HepG2 (cell line): ENCODE results near the gene AEBP1. TPM values are rescaled to one million over a fixed set of nuclear protein-coding genes. Genes with fewer than 3 reads are reported as not detected.
A peak's percentile ranks its signal among the peaks of the same experiment; 100 is the strongest.

Experiments
- AGO1 ChIP-seq: fragments of 200-400 bp; formaldehyde crosslinking; IDR thresholded peaks from 2 replicates; pipeline ENCODE4 v1.6.1; 2017; ENCODE audit warnings: mild to moderate bottlenecking, low read depth, low read length, moderate library complexity; ENCODE audit not compliant: poor library complexity, severe bottlenecking
- ATF1 ChIP-seq: IDR thresholded peaks from 2 replicates; pipeline ENCODE4 v1.6.1; 2016; ENCODE audit warnings: mild to moderate bottlenecking, control low read depth
- CEBPZ ChIP-seq: IDR thresholded peaks from 2 replicates; pipeline ENCODE4 v1.6.1; 2012; ENCODE audit warnings: low read length, improper control_type of control experiment
- CENPBD1 ChIP-seq: sonication (generic); formaldehyde crosslinking; IDR thresholded peaks from 2 replicates; pipeline ENCODE4 v1.8.0; 2022; ENCODE audit warnings: missing genetic modification reagents, low read depth, mild to moderate bottlenecking, borderline replicate concordance
- ESRRA ChIP-seq: sonication (generic); formaldehyde crosslinking; IDR thresholded peaks from 2 replicates; pipeline ENCODE4 v1.5.1; 2020; ENCODE audit warnings: mild to moderate bottlenecking, low read depth, missing genetic modification reagents
- FOSL1 ChIP-seq: sonication (generic); formaldehyde crosslinking; IDR thresholded peaks from 2 replicates; pipeline ENCODE4 v1.9.0; 2021; ENCODE audit warnings: missing genetic modification reagents, borderline replicate concordance
- HDAC2 ChIP-seq: sonication (generic); formaldehyde crosslinking; IDR thresholded peaks from 2 replicates; pipeline ENCODE4 v1.4.0; 2020; ENCODE audit warnings: missing genetic modification reagents
- KAT2B ChIP-seq: fragments of 150-350 bp; IDR thresholded peaks from 2 replicates; pipeline ENCODE4 v1.6.1; 2014; ENCODE audit warnings: low read depth, low read length, borderline replicate concordance
- NFYB ChIP-seq: sonication (generic); formaldehyde crosslinking; IDR thresholded peaks from 2 replicates; pipeline ENCODE4 v1.4.0; 2020; ENCODE audit warnings: missing genetic modification reagents
- NRL ChIP-seq: sonication (generic); formaldehyde crosslinking; IDR thresholded peaks from 2 replicates; pipeline ENCODE4 v1.5.0; 2020; ENCODE audit warnings: missing genetic modification reagents, mild to moderate bottlenecking, moderate library complexity, borderline replicate concordance
- POLR2AphosphoS5 ChIP-seq: IDR thresholded peaks from 2 replicates; pipeline ENCODE4 v1.6.1; 2012; ENCODE audit warnings: low read depth, low read length
- SP4 ChIP-seq: sonication (generic); formaldehyde crosslinking; IDR thresholded peaks from 2 replicates; pipeline ENCODE4 v1.8.1; 2023; ENCODE audit warnings: mild to moderate bottlenecking, missing genetic modification reagents
- TBL1XR1 ChIP-seq: fragments of 150-350 bp; IDR thresholded peaks from 2 replicates; pipeline ENCODE4 v1.6.1; 2014; ENCODE audit warnings: borderline replicate concordance, low read length; ENCODE audit not compliant: partially characterized antibody
- ZFYVE20 ChIP-seq: sonication (generic); formaldehyde crosslinking; IDR thresholded peaks from 2 replicates; pipeline ENCODE4 v1.8.0; 2023; ENCODE audit warnings: low read depth, mild to moderate bottlenecking, moderate library complexity, missing genetic modification reagents, borderline replicate concordance
- ZNF205 ChIP-seq: IDR thresholded peaks from 2 replicates; pipeline ENCODE4 v1.6.1; 2018; ENCODE audit warnings: missing biosample characterization, missing genetic modification reagents
- ZNF230 ChIP-seq: sonication (generic); formaldehyde crosslinking; IDR thresholded peaks from 2 replicates; pipeline ENCODE4 v1.4.0; 2020; ENCODE audit warnings: mild to moderate bottlenecking, missing genetic modification reagents
- ZNF713 ChIP-seq: sonication (generic); formaldehyde crosslinking; IDR thresholded peaks from 2 replicates; pipeline ENCODE4 v1.4.0; 2020; ENCODE audit warnings: mild to moderate bottlenecking, missing genetic modification reagents
- ZSCAN22 ChIP-seq: sonication (generic); formaldehyde crosslinking; IDR thresholded peaks from 2 replicates; pipeline ENCODE4 v1.4.0; 2020; ENCODE audit warnings: mild to moderate bottlenecking, missing genetic modification reagents
- polyA plus RNA-seq, 8 experiments: library from polyadenylated mRNA; depleted of rRNA in 3 of 8; stranded (reverse) in 7 of 8; unstranded in 1 of 8; fragments of >200 nt; fragmentation: Illumina TruSeq in 4 of 8; extraction: Trizol in 4 of 8; gene quantifications; 2 replicates each; pipeline versions ENCODE4 v1.2.1 to v1.2.3, GENCODE V29; 2011 to 2016; ENCODE audit warnings: low read depth in 4 of 8, missing spikeins in 1 of 8, mixed read lengths in 1 of 8; ENCODE audit not compliant: insufficient read depth in 1 of 8
- total RNA-seq, 5 experiments: library from RNA; depleted of rRNA; stranded (reverse); fragments of >200 nt; fragmentation: Illumina TruSeq; extraction: Trizol; gene quantifications; 2 replicates each; pipeline ENCODE4 v1.2.3, GENCODE V29; 2016; ENCODE audit warnings: low read depth in 1 of 5
- TF ChIP-seq, protein P1 (sequence below): sonication (generic); formaldehyde crosslinking; IDR thresholded peaks from 2 replicates; pipeline ENCODE4 v1.5.1; 2020; ENCODE audit warnings: missing genetic modification reagents, mild to moderate bottlenecking, borderline replicate concordance
- TF ChIP-seq, protein P2 (sequence below): sonication (generic); formaldehyde crosslinking; IDR thresholded peaks from 2 replicates; pipeline ENCODE4 v1.4.0; 2020; ENCODE audit warnings: missing genetic modification reagents, borderline replicate concordance

AEBP1 gene
- total and polyA plus RNA-seq, 2 of the 13 experiments (the other 11 are each of a cell fraction or from before 2014, with no cell fraction given) = 0.22 to 0.55 TPM

GRCh38 chr7:44087911-44088838 lies 16.0 kb upstream of the AEBP1 start (continued):
- no peak for TF ChIP-seq ZSCAN22 (CRISPR knock-in tag)
- no peak for TF ChIP-seq ZNF713 (CRISPR knock-in tag)
- TF ChIP-seq, protein P1, sequence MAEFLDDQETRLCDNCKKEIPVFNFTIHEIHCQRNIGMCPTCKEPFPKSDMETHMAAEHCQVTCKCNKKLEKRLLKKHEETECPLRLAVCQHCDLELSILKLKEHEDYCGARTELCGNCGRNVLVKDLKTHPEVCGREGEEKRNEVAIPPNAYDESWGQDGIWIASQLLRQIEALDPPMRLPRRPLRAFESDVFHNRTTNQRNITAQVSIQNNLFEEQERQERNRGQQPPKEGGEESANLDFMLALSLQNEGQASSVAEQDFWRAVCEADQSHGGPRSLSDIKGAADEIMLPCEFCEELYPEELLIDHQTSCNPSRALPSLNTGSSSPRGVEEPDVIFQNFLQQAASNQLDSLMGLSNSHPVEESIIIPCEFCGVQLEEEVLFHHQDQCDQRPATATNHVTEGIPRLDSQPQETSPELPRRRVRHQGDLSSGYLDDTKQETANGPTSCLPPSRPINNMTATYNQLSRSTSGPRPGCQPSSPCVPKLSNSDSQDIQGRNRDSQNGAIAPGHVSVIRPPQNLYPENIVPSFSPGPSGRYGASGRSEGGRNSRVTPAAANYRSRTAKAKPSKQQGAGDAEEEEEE = peak; percentile 53; the same call in 1 of the 2 replicates
- no peak for TF ChIP-seq ZNF230 (CRISPR knock-in tag)
- TF ChIP-seq KAT2B = no peak
- no peak for TF ChIP-seq SP4 (CRISPR knock-in tag)
- no peak for TF ChIP-seq TBL1XR1
- no peak for TF ChIP-seq POLR2AphosphoS5
- TF ChIP-seq FOSL1 (CRISPR knock-in tag) = no peak
- no peak for TF ChIP-seq ATF1
- no peak for TF ChIP-seq ZFYVE20 (CRISPR knock-in tag)
- no peak for TF ChIP-seq CEBPZ
- no peak for TF ChIP-seq NRL (CRISPR knock-in tag)
- no peak for TF ChIP-seq ESRRA
- TF ChIP-seq AGO1 = no peak
- TF ChIP-seq, protein P2, sequence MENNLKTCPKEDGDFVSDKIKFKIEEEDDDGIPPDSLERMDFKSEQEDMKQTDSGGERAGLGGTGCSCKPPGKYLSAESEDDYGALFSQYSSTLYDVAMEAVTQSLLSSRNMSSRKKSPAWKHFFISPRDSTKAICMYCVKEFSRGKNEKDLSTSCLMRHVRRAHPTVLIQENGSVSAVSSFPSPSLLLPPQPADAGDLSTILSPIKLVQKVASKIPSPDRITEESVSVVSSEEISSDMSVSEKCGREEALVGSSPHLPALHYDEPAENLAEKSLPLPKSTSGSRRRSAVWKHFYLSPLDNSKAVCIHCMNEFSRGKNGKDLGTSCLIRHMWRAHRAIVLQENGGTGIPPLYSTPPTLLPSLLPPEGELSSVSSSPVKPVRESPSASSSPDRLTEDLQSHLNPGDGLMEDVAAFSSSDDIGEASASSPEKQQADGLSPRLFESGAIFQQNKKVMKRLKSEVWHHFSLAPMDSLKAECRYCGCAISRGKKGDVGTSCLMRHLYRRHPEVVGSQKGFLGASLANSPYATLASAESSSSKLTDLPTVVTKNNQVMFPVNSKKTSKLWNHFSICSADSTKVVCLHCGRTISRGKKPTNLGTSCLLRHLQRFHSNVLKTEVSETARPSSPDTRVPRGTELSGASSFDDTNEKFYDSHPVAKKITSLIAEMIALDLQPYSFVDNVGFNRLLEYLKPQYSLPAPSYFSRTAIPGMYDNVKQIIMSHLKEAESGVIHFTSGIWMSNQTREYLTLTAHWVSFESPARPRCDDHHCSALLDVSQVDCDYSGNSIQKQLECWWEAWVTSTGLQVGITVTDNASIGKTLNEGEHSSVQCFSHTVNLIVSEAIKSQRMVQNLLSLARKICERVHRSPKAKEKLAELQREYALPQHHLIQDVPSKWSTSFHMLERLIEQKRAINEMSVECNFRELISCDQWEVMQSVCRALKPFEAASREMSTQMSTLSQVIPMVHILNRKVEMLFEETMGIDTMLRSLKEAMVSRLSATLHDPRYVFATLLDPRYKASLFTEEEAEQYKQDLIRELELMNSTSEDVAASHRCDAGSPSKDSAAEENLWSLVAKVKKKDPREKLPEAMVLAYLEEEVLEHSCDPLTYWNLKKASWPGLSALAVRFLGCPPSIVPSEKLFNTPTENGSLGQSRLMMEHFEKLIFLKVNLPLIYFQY (CRISPR knock-in tag) = no peak
- peak; percentile 54 for TF ChIP-seq HDAC2 (CRISPR knock-in tag)
- no peak for TF ChIP-seq CENPBD1
- no peak for TF ChIP-seq ZNF205
- no peak for TF ChIP-seq NFYB (CRISPR knock-in tag)
